HG03196 (cell line): Measurements from ENCODE around the gene PMFBP1.

Experiments
- ATAC-seq: cut with Tn5 transposase; IDR thresholded peaks from one replicate; pipeline ENCODE4 v1.9.1; 2021; ENCODE audit not compliant: unreplicated experiment

Gene PMFBP1

DNA sequence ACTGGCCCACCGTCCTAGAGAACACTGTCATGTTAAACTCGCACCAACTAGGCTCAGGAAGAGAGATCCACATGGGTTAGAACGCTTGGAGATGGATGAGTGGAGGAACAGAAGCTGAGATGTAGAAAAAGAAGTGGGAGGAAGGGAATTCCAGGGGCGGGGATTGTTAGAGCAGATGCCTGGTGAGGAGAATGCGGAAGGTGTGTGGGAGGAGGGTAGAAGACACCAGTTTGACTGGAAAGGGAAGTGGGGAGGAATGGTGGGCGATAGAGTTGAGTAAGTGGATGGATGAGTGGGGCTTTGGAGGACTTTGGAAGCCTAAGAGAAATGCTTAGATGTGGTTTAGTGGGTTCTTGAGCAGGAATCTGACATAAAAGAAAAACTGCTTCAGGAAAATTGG lies 40.9 kb downstream of the PMFBP1 start:
- no peak for ATAC-seq

DNA sequence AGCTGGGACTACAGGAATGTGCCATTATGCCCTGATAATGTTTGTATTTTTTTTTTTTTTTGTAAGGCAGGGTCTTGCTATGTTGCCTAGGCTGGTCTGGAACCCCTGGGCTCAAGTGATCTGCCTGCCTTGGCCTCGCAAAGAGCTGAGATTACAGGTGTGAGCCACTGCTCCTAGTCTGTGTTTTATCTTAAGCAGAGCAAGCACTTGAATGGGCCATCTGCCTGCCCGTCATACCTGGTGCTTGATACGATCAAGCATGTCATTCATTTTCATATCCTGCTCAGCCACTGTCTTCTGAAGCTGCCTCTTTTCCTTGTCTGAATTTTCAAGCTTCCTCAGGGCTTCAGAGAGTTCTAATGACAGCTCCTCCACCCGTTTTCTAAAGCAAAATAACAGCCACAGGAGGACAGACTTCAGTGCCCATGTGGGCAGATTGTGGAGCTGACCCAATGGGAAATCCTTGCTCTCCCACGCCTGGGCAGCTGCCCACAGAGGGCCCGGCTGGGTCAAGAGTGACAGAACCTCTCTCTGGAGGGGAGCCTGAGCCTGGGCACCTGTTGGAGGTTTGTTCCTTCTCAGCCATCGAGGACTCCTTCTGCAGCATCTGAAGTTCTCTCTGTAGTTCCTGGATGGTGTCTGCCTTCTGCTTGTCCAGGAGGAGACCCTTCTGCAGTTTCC lies 41.8 kb downstream of the PMFBP1 start:
- ATAC-seq = no peak

DNA sequence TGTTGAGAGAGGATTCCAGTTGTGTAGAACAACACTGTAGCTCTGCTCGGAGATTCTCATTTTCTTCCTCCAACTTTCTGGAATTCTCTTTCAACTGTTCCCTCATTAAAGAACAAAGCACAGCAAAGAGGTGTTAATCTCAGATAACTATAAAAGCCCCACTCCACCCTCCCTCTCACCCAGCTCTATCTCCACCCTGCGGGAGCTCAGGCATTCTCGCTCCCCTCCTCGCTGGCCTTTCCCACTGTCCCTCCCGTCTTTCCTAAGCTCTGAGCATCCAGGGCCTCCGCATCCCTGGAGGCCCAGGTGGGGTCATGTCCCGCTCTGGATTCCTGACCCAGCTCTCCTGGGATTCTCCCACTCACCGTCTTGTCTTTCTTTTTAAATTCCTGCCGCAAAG lies 43.3 kb downstream of the PMFBP1 start:
- no peak for ATAC-seq

DNA sequence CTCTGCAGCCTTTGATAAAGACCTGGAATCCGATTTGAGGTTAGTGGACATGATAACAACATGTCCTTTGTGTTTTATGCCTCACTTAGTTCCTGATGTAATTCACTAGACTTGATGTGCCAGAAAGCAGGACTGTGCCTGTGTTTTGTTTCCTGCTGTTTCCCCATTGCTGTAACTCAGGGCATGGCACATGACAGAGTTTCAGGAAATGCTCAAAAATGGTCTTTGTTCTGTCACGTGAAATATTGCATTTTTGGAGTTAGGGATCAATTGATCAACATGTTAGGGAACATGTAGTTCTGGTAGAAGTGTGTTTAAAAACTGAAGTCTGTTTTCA lies 45.6 kb downstream of the PMFBP1 start:
- ATAC-seq = no peak

DNA sequence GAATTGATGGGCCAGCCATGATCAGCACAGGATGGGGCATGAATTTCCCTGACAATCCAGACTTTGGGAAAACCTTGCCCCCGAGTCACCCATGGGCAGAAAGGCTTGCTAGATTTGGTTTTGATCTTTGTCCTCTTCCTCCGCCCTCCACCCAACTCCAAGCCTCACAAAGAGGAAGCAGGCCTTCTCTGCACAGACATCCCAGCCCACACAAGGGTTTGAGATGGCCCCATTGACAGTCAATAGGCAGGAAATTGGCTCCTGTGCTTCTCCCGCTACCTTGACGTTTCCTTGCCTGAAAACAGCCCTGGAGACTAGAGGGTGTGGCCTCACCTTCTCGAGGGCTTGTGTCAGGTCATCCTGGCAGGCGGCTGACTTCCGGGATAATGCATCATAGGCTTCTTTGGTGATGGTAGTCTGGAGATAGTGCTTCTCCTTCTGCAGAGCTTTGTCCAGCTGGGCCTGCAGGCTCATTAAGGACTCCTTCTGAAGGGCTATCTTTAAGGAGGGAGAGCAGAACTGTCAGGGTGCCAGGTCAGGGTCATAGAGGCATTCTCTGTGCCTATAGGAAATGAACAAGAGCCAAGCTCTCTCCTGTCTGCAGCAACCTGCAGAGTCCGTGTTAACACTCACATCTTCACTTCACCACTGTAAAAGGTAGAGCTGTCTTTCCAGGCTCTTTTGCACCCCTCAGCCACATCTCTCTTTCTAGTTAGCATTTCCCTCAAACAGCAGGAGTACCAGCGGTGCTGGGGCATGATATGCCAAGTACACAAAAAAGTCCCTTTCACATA lies 46.1 kb downstream of the PMFBP1 start:
- no peak for ATAC-seq

DNA sequence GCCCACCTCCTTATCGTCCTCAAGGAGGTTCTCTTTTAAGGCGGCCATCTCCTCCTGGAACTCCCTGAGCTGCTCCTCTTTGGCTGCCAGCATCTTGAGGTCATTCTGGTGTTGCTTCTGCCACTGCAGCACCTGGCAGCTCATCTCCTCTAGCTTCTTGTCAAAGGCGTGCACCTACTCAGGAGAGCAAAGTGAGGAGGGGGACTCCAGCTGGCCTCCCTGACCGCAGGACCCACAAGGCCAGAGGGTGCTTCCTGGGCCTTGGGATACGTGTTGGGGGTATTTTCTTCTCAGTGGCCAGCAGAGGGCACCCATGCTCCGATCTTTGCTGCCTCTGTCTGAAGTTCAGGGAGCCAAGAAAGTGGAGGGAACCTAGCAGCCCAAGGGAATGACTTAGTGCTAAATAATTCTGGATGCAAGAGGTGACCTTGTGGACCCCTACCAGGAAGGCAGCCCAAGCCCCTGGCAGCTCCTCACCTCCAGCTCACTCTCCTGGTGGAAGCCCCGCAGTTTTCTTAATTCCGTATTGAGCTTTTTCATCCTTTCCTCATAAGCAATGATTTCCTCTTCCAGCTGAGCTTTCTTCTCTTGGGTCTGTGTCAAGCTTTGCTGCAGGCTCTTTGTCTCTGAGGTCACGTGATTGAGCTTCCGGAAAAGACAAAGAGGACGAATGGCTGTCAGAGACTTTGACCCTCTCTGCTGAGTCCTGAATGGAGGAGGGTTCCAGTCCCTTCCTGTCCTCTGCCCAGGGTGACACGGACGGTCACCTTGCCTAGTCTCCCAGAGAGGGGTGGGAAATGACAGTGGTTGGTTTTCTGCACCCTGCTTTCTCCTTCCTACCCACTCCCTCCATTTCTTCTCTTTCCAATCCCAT lies 47.0 kb downstream of the PMFBP1 start:
- no peak for ATAC-seq

DNA sequence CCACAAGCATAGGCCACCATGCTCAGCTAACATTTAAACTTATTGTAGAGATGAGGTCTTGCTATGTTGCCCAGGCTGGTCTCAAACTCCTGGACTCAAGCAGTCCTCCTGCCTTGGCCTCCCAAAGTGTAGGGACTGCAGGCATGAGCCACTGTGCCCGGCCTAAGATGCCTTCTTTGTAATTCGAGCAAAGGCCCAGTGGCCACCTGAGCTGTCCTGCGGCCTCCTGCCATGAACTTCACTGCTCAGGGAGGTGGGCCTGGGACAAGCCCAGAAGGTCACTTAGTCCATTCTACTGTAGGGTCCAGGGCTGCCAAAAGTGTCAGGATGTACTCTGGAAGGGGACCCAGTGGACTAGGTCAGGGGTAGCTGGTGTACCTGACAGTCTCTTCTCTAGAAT lies 47.8 kb downstream of the PMFBP1 start:
- no peak for ATAC-seq

DNA sequence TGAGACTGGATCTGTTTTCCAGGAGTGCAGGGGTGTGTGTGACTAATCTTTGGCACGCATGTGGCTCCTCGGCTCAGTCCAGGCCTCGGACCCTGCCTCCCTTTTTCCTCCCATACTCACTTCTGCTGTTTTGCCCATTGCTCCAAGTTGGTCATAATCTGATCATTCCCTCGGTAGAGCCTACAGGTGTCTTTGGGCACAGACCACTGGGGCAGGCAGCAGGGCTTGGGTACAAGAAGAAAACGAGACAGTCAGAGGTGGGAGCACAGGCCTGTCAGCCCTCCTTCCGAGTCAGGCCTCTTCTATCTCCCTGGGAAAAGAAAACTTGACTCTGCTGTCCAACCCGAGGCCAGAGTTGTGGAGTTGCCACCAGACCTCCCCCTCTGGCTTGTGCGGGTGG lies 48.5 kb downstream of the PMFBP1 start:
- ATAC-seq = no peak

DNA sequence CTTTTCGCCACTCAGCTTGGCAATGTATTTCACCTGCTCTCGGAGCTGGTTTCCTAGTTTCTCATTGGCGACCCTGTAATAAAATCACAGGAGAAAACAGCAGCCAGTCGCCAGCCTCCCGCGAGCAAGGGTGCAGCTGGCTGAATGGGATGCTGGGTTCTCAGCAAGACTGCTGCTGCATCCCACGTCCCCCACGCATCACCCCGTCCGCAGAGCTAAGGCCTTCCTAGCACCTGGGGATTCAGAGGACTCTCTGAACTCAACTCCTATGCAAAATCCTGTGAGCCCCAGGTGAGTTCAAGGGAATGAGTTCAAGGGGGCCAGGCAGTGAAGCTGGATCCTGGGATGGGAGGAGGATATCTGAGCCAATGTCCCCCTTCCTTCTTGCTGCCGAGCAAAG lies 49.0 kb downstream of the PMFBP1 start:
- no peak for ATAC-seq

DNA sequence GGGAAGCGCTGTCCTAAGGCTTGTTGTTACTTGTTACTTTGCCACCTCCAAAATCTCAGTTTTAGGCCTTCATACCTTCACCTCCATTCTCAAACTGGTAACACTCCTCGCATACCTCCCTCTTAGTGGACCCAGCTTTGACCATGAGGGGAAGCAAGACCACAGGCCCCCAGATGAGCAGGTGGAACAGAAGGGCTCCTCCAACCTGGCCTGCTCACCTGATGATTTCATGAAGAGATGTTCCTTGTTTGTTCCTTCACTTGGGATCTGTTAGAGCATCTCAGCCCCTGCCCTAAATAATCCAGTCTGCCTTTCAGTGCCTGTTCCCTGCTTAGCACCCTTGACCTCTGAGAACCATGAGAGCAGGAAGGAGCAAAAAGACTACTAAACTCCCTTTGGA lies 49.6 kb downstream of the PMFBP1 start:
- ATAC-seq = no peak

DNA sequence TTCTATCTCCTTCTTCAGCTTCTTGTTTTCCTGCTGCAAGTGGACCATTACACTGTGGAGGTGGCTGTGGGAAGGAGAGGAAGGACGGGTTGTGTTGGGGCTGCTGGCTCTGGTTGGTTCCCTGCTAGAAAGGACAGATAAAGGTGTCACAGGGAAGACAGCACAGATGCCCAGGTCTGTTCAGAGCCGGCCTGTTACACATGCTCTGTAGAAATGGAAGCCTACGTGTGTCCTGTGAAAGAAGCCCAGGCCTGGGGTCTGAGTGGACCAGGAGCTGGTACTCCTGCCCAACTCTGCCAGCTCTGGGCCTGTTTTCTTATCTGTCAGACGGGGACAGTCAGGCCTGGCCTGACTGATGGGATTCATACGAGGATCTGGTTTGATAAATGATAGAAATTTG lies 51.9 kb downstream of the PMFBP1 start:
- ATAC-seq = no peak

DNA sequence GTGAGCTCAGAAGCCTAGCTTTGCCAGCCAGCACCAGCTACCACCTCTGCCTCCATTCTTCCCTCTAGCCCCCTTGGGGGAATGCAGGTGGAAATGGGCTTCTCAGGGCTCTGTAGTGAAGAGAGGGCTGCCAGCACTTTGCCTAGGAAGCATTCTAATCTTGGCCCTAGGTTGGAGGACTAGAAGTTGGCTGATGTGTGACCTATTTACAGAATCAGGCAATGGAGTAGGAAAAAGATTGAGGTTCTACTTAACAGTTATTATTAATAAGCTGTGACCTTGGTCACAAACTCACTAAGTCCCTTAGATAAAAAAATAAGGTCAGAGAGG lies 58.4 kb downstream of the PMFBP1 start:
- no peak for ATAC-seq

DNA sequence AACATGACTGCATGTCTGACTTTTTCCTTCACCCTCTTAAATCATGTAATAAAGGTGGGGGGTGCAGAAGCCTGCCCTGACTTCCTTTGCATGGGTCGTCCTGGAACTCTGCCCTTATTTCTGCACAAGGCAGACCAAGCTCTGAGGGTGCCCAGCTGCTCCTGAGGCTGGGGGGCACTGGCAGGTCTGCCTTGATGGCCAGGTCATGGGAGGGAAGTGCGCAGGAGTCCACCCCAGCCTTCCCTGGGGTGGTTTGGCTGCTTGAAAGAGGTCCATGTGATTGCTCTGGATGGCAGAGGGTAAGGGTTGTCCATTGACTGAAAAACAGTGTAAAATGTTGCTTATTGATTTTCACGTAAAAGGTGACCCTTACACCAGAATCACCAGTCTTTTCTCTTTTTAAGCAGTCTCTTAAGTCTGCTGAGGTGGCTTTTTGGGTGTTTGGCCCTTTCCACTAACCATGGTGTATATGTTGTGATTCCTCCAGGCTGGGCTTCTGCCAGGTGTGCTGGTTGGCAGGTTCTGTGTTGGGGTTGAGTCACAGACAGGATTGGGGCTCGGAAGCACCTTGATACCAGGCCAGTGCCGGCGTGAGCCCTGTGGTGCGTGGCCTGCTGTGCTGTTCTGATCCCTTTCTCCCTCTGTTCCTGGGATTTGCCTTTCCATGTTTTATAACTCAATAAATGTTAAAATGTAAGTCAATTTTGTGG lies 58.9 kb downstream of the PMFBP1 start:
- ATAC-seq = no peak

DNA sequence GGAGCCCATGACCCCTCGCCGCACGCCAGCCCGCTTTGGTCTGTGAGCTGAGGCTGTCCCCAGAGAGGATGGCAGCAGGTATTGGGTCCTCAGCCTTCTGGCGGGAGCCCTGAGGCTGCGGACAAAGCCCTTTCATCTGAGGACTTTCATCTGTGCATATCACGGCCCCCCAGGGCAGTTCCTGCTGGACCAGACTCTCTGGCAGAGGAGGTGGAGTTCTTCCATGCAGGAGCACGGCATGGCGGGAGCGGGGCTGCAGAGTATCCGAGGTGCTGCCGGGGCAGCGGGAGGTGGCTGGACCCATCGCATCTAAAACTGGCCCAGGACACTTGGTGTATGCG lies 59.5 kb downstream of the PMFBP1 start:
- ATAC-seq = no peak

DNA sequence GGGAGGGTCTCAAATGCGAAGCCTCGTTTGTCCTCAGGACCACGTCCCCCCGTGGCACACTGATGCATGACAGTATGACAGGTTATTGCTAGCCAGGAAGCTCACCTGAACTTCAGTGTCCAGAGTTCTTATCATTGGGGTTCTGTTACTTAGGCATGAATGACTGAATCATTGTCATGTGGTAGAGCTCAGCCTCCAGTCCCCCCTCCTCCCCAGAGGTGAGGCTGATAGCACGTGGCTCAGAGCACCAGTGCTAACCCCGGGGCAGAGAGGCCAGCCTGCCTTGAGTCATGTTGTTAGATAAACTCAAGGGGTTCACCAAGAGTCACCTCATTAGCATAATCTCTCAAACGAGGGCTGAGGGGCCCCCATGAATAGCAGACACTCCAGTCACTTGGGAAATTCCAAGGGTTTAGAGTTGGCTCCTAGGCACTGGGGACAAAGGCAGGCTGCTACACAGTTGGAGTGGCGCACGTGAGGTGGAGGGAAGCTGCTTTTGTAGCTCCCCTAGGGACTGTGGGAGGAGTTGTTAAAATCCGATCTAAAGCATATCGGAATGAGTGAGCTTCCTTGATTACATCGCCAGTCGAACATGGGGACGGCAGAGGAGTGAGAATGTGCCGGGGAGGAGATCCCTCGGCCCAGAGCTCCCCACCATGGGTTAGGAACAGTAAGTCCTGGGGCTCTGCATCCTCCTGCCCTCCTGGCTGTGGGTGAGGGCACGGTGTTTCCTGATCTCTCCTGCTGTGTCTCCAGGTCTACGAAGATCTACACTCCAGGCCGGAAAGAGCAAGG lies 60.1 kb downstream of the PMFBP1 start:
- no peak for ATAC-seq

DNA sequence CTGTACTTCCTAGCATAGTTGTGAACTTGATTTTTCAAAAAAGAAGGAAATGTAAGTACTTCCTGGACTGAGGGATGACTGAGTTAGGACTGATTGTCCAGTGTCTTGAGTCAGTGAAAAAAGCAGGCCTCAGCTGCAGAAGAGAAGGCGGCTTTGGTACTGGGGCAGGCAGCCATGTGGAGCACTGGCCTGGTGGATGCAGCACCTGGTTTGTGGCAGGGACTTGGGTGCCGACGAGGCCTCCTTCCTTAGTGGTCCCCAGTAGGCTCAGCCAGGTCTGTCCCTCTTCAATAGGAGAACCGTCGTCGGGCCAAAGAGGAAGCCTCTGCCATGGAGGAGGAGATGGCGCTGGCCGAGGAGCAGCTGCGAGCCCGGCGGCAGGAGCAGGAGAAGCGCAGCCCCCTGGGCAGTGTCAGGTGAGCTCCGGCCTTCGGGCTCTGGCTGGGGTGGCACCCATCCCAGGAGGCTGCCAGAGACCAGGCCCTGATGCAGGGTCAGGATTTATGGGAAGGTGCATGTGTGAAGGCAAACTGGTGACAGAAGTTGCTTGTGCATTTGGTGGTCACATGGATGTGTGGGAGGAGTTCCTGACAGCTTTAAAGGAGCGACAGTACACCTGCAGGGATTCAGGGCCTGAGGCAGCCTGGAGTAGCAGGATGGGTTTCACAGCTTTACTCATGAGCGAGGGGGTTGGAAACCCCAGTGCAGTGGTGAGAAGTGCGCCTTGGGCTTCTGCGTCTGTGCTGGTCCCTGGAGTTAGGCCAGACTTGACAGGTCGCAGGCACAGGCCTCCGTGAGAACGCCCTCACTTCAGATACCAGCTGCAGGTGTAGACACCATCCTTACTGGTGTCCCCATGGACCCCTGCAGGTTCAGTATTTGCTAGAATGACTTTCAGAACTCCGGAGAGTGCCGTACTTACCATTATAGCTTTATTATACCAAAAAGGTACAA lies 61.0 kb downstream of the PMFBP1 start:
- no peak for ATAC-seq

DNA sequence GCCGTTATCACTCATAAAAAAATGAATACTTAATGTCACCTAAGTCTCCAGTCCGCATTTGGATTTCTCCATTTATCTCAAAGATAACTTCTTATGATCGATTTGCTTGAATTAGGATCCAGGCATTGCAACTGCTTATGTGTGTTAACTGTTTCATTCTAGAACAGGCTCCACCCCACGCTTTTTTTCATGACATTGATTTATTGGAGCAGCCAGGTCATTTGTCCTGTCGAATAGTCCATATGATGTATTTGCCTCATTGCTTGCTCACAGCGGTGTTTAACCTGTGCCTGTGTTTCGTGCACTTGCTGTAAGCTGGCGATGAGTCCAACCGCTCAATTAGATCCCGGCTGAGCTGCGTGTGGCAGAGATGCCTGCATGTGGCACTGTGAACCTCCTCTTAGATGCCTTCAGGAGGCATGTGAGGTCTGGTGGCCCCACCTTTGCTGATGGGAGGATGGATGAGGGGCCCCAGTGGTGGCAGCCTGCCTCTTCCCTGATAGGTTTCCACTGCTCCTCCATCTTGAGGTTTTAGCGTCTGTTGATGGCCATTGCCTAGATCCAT lies 61.9 kb downstream of the PMFBP1 start:
- no peak for ATAC-seq

DNA sequence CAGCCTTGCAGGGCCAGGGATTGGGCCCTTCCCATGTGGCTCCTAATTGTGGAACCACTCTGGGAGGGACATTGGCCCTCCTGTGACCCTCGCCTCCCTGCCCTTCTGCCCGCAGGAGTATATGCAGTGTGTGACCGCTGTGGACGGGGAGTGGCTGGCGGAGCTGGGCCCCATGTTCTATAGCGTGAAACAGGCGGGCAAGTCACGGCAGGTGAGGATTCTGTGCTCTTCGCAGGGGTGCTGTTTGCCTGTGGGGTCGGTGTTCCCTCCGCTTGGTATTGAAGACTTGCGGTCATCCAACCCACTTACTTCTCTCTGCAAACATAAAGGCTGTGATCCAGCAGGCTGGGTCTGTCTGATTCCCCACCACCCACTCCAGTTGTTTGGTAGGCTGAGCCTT lies 62.7 kb downstream of the PMFBP1 start:
- no peak for ATAC-seq

DNA sequence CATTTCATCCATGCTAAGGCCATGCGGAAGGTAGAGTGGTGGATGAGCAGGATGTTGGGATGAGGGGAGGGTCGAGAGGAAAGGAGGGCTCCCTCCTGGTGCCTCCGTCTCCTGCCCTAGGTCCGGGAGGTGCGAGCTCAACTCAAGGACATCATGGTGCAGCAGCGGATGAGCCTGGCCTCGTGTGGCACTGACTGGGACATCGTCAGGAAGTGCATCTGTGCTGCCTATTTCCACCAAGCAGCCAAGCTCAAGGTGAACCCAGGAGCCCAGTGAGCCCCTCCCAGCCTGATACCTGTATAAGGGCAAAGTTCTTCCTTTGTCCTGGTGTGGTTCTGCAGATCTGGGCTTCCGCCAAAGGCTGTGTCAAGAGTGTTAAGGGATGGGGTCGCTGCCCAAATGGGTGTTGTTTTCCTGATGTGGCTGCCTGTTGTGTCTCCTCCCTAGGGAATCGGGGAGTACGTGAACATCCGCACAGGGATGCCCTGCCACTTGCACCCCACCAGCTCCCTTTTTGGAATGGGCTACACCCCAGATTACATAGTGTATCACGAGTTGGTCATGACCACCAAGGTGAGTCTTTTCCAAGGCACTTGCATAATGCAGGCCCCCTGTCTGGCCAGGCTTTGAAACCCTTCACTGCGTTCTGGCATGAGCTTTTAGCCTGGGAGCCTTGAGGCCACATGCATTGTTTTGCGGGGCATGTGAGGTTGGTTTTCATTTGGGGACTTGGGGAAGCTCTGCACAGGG lies 63.4 kb downstream of the PMFBP1 start:
- ATAC-seq = no peak
